ENCODE results near the gene UVRAG.

Gene UVRAG

GRCh38 chr11:76094740-76095139, 279.7 kb downstream of the UVRAG start:
- Histone ChIP-seq H3F3A (ENCODE audit: insufficient read depth, low read length) (no peaks in the 10 kb centered on the region), H4K20me1 (ENCODE audit: insufficient read depth, low read length) (no peaks in the 10 kb centered on the region), H3K79me2 (ENCODE audit: insufficient read depth, low read length) (no peaks in the 10 kb centered on the region), H3K9ac (ENCODE audit: low read length) (no peak overlapping the region), H3K27me3 (ENCODE audit: insufficient read depth, low read length) (no peaks in the 10 kb centered on the region), H3K4me3 (ENCODE audit: low read depth, low read length, poor library complexity, severe bottlenecking) (no peak overlapping the region), H3K9me2 (ENCODE audit: low read depth, low read length) (no peaks in the 10 kb centered on the region), H3K9me3 (ENCODE audit: low read length) (no peaks in the 10 kb centered on the region), H3K27ac (ENCODE audit: low read depth, low read length, poor library complexity, severe bottlenecking) (no peak overlapping the region), H3K36me3 (ENCODE audit: insufficient read depth, low read length) (0 out of 2 replicates have a peak, but pooled peaks cover 7% of the 10 kb centered on the region), H2AFZ (ENCODE audit: low read length) (no peak overlapping the region), H3K4me1 (ENCODE audit: insufficient read depth, low read length, severe bottlenecking) (no peaks in the 10 kb centered on the region), H3K4me2 (ENCODE audit: low read length) (no peak overlapping the region)
- TF ChIP-seq CTCF (IDR thresholded peaks at IDR 0.05; ENCODE audit: low read length) (no peak), EZH2 (IDR thresholded peaks at IDR 0.05; ENCODE audit: borderline replicate concordance, low read length) (no peak)

- H3K27me3 ChIP-seq (ENCODE audit: insufficient read depth, low read length): no peaks in the 10 kb centered on the region
- H3F3A ChIP-seq (ENCODE audit: insufficient read depth, low read length): no peaks in the 10 kb centered on the region
- no peak overlapping the region for H3K4me2 ChIP-seq (ENCODE audit: low read length)
- no peak for TF ChIP-seq EZH2 (IDR thresholded peaks at IDR 0.05; ENCODE audit: borderline replicate concordance, low read length)
- no peak for TF ChIP-seq CTCF (IDR thresholded peaks at IDR 0.05; ENCODE audit: low read length)
- H3K27ac ChIP-seq (ENCODE audit: low read depth, low read length, poor library complexity, severe bottlenecking): no peak overlapping the region
- H3K36me3 ChIP-seq (ENCODE audit: insufficient read depth, low read length): no peaks in the 10 kb centered on the region; the same call in 1 of the 2 replicates
- H3K79me2 ChIP-seq (ENCODE audit: insufficient read depth, low read length): no peaks in the 10 kb centered on the region
- H3K9ac ChIP-seq (ENCODE audit: low read length): no peak overlapping the region
- H4K20me1 ChIP-seq (ENCODE audit: insufficient read depth, low read length): no peaks in the 10 kb centered on the region
- no peak overlapping the region for H2AFZ ChIP-seq (ENCODE audit: low read length)
- no peak overlapping the region for H3K4me3 ChIP-seq (ENCODE audit: low read depth, low read length, poor library complexity, severe bottlenecking)
- no peaks in the 10 kb centered on the region for H3K9me2 ChIP-seq (ENCODE audit: low read depth, low read length)
- H3K4me1 ChIP-seq (ENCODE audit: insufficient read depth, low read length, severe bottlenecking): no peaks in the 10 kb centered on the region
- H3K9me3 ChIP-seq (ENCODE audit: low read length): no peaks in the 10 kb centered on the region
These were observed 280.9 kb downstream of the UVRAG start for GRCh38 chr11:76095891-76096290.

- no peak overlapping the region for H3K4me2 ChIP-seq (ENCODE audit: low read length)
- no peaks in the 10 kb centered on the region for H3K79me2 ChIP-seq (ENCODE audit: insufficient read depth, low read length)
- no peaks in the 10 kb centered on the region; the same call in 1 of the 2 replicates for H3K36me3 ChIP-seq (ENCODE audit: insufficient read depth, low read length)
These were observed 281.5 kb downstream of the UVRAG start for GRCh38 chr11:76096552-76096951.

More at GRCh38 chr11:76096552-76096951, 281.5 kb downstream of the UVRAG start:
- H3K4me1 ChIP-seq (ENCODE audit: insufficient read depth, low read length, severe bottlenecking): no peaks in the 10 kb centered on the region
- H4K20me1 ChIP-seq (ENCODE audit: insufficient read depth, low read length): no peaks in the 10 kb centered on the region
- no peak overlapping the region for H3K9ac ChIP-seq (ENCODE audit: low read length)
- no peak overlapping the region for H3K4me3 ChIP-seq (ENCODE audit: low read depth, low read length, poor library complexity, severe bottlenecking)
- H2AFZ ChIP-seq (ENCODE audit: low read length): no peak overlapping the region
- no peaks in the 10 kb centered on the region for H3F3A ChIP-seq (ENCODE audit: insufficient read depth, low read length)
- TF ChIP-seq EZH2 (IDR thresholded peaks at IDR 0.05; ENCODE audit: borderline replicate concordance, low read length) (no peak), CTCF (IDR thresholded peaks at IDR 0.05; ENCODE audit: low read length) (no peak)
- H3K9me2 ChIP-seq (ENCODE audit: low read depth, low read length): no peaks in the 10 kb centered on the region
- no peak overlapping the region for H3K27ac ChIP-seq (ENCODE audit: low read depth, low read length, poor library complexity, severe bottlenecking)
- H3K27me3 ChIP-seq (ENCODE audit: insufficient read depth, low read length): no peaks in the 10 kb centered on the region
- H3K9me3 ChIP-seq (ENCODE audit: low read length): no peaks in the 10 kb centered on the region

Data from OCI-LY1 (cell line).